HG03196 (cell line): ENCODE data around the gene RAB20.

Experiments used
- ATAC-seq: cut with Tn5 transposase; IDR thresholded peaks from one replicate; pipeline ENCODE4 v1.9.1; 2021; ENCODE audit not compliant: unreplicated experiment

The RAB20 gene

GRCh38 chr13:110474713-110475112, 86.8 kb downstream of the RAB20 start:
- ATAC-seq, result no peak
